Measurements from ENCODE around the gene SLC3A2. TPM values are rescaled to one million over a fixed set of nuclear protein-coding genes. Genes with fewer than 3 reads are reported as not detected.
A peak's percentile ranks its signal among the peaks of the same experiment; 100 is the strongest.

The SLC3A2 gene
- total RNA-seq, 2 experiments from 2014 or later, result 289 to 321 TPM

DNA sequence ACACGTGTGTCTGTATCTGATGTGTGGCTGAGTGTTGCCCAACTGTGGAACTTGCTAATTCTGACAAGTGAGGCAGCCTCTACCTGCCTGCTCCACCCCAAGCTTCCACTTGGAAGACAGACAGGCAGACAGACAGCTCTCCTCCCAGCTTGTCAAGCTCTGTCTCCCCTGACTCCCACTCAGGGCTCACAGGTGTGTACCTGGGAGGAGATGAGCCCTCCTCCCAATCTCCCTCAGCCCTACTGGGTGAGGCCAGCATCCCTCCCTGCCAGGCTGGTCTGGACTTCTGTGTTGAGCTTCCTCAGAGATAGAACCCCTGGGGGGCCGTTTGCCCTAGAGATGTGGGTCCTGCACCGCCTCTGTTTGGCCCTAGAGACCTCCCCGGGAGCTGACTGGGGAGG is 41.5 kb downstream of the SLC3A2 start:
- H2AFZ ChIP-seq (ENCODE audit: low read length), result no peak overlapping the region
- ChIA-PET POLR2A (interaction anchor here (1.0 kb wide), 1 partner anchor 36 kb away, joined by 3 read pairs; no protein-coding TSS in a partner anchor), CTCF (ENCODE audit: unreplicated experiment) (no interaction called here)
- no peak overlapping the region for H3K4me2 ChIP-seq (ENCODE audit: low read length)
- BruUV-seq (replicated peaks), result no TSS peak
- H3K27ac ChIP-seq (ENCODE audit: low read depth, low read length, poor library complexity, severe bottlenecking), result no peak overlapping the region
- H3K9me2 ChIP-seq (ENCODE audit: insufficient read depth, low read length), result no peaks in the 10 kb centered on the region
- no peaks in the 10 kb centered on the region for H4K20me1 ChIP-seq (ENCODE audit: insufficient read depth, low read length)
- no peaks in the 10 kb centered on the region for H3K9me3 ChIP-seq (ENCODE audit: low read length)
- intact Hi-C loops (cut with micrococcal nuclease; ENCODE audit: unreplicated experiment), result no loop called here
- no peaks in the 10 kb centered on the region for H3K79me2 ChIP-seq (ENCODE audit: insufficient read depth, low read depth, low read length)
- no peaks in the 10 kb centered on the region for H3K4me1 ChIP-seq (ENCODE audit: insufficient read depth, low read length, poor library complexity, severe bottlenecking)
- no peak for DNase-seq (ENCODE audit: low spot score)
- H3K36me3 ChIP-seq (ENCODE audit: insufficient read depth, low read length), result no peaks in the 10 kb centered on the region
- no peak for TF ChIP-seq EZH2phosphoT487 (IDR thresholded peaks at IDR 0.05; ENCODE audit: borderline replicate concordance, low read depth, low read length)
- TF ChIP-seq, protein P1, sequence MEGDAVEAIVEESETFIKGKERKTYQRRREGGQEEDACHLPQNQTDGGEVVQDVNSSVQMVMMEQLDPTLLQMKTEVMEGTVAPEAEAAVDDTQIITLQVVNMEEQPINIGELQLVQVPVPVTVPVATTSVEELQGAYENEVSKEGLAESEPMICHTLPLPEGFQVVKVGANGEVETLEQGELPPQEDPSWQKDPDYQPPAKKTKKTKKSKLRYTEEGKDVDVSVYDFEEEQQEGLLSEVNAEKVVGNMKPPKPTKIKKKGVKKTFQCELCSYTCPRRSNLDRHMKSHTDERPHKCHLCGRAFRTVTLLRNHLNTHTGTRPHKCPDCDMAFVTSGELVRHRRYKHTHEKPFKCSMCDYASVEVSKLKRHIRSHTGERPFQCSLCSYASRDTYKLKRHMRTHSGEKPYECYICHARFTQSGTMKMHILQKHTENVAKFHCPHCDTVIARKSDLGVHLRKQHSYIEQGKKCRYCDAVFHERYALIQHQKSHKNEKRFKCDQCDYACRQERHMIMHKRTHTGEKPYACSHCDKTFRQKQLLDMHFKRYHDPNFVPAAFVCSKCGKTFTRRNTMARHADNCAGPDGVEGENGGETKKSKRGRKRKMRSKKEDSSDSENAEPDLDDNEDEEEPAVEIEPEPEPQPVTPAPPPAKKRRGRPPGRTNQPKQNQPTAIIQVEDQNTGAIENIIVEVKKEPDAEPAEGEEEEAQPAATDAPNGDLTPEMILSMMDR (conservative IDR thresholded peaks at IDR 0.05; ENCODE audit: low read length), result no peak
- H3K4me3 ChIP-seq (ENCODE audit: low read depth, low read length, poor library complexity, severe bottlenecking), result no peak overlapping the region

DNA sequence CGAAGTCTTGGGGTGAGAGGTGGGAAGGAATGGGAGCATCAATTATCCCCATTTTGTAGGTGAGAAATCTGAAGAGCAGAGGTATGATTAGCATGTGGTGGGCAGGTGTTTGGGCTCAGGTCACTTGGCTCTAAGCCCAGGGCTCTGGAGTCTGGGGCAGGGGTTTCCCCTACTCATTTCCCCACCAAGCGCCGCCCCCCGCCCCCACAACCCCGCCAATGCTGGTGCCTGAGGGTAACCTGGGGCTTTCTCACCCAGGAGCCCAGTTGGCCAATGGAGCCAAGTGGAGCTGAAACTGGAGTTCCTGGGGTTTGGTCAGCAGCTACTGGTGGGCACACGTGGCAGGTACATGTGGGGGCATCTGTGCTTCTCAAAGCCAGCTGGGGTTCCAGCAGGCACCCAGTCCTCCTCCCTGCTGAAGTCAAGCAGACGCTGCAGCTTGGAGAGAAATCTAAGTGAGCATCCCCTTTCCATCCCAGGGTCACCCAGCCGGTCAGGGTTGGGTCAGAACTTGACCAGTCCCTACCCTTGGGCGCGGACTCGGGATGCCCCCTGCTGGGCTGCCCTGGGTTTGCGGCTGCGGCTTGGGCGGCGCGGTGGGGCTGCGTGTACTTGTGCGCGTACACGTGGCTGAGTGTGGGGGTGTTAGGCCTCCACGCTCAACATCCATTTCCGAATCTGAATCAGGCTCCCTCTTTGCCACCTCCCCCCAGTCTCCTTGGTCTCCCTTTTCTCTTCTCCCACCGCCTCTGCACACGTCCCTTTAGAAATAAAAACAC is 42.1 kb downstream of the SLC3A2 start:
- TF ChIP-seq, protein P1 (conservative IDR thresholded peaks at IDR 0.05; ENCODE audit: low read length), result peak; percentile 65
- no peak for TF ChIP-seq EZH2phosphoT487 (IDR thresholded peaks at IDR 0.05; ENCODE audit: borderline replicate concordance, low read depth, low read length)
- Histone ChIP-seq H3K79me2 (ENCODE audit: insufficient read depth, low read depth, low read length) (no peaks in the 10 kb centered on the region), H3K27ac (ENCODE audit: low read depth, low read length, poor library complexity, severe bottlenecking) (no peak overlapping the region), H3K9me3 (ENCODE audit: low read length) (no peaks in the 10 kb centered on the region), H3K36me3 (ENCODE audit: insufficient read depth, low read length) (no peaks in the 10 kb centered on the region), H4K20me1 (ENCODE audit: insufficient read depth, low read length) (no peaks in the 10 kb centered on the region), H3K4me3 (ENCODE audit: low read depth, low read length, poor library complexity, severe bottlenecking) (no peak overlapping the region), H3K9me2 (ENCODE audit: insufficient read depth, low read length) (no peaks in the 10 kb centered on the region), H3K4me2 (ENCODE audit: low read length) (no peak overlapping the region), H2AFZ (ENCODE audit: low read length) (no peak overlapping the region), H3K4me1 (ENCODE audit: insufficient read depth, low read length, poor library complexity, severe bottlenecking) (no peaks in the 10 kb centered on the region)
- DNase-seq (ENCODE audit: low spot score), result peak; percentile 15
- ChIA-PET POLR2A (no interaction called here), CTCF (ENCODE audit: unreplicated experiment) (no interaction called here)
- intact Hi-C loops (cut with micrococcal nuclease; ENCODE audit: unreplicated experiment), result no loop called here
- no TSS peak for BruUV-seq (replicated peaks)
